CD4-positive, alpha-beta T cell treated with Interleukin-17A for 1 hour (primary cell): Measurements from ENCODE around the gene ITGB3BP.

Experiments used
- DNase-seq: peaks from one replicate; pipeline ENCODE4 v3.0.0-alpha.2; 2020

The ITGB3BP gene

GRCh38 chr1:63414691-63415365, 108.2 kb downstream of the ITGB3BP start:
- DNase-seq = no peak

DNA sequence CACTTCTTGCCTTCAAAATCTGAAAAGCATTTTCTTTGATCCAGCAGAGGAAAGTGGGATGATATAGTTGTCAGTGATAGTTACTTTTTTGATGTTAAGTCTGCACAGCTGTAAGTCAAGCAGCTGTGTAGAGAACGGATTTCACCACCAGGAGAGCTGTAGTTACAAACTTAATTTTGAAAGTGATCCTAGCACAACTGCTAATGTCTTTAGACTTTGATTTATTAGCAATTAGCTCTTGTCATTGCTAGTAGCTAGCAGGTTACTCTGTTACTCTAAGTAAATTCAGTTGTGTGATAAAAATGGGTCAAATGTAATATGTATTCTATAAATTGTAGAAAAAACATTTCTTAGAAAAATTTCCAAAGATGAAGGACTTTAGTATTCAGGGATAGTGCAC, 109.6 kb downstream of the ITGB3BP start:
- no peak for DNase-seq

GRCh38 chr1:63411066-63411465, 112.0 kb downstream of the ITGB3BP start:
- DNase-seq = no peak

- DNase-seq = no peak
Observed at GRCh38 chr1:63408331-63408730, 114.7 kb downstream of the ITGB3BP start.

DNA sequence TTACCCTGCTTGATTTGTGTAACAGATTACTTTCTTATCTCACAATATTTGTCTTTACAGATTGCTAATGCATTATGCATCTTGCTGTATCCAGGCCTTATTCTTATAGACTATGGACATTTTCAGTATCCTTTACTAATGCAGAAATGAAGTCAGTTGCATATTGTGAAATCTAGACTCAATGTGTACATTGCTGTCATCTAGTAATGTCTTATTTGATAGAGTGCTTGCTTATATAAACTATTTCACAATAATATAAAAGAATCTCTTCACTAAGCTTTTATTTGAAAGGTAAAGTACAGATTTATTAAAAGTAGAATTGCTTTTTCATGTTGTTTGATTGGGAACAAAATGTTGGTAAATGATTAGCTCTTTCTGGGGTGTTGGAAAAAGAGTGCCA, 116.0 kb downstream of the ITGB3BP start:
- DNase-seq = no peak

DNA sequence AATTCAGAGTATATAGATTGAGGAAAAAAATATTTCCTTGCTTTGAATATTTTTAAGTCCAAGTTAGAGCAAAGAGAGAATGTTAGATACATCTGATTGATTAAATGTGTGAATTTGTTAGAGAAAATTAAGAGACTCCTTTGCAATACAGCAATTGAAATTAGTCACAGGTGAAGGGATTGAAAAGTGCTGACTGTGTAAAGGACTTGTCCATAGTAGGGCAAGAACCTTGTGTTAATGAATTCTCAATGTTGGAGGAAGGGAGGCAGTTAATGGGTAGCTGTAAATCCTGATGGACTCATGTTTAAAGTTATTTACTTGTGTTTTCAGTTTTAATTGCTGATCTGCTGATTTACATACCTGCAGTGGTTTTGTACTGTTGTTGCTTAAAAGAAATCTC, 117.0 kb downstream of the ITGB3BP start:
- no peak for DNase-seq

GRCh38 chr1:63405021-63405420, 118.0 kb downstream of the ITGB3BP start:
- no peak for DNase-seq

- DNase-seq = no peak
Observed at GRCh38 chr1:63403386-63403785, 119.6 kb downstream of the ITGB3BP start.

GRCh38 chr1:63401945-63402344, 121.1 kb downstream of the ITGB3BP start:
- no peak for DNase-seq
